CD1c-positive myeloid dendritic cell (primary cell): ENCODE measurements around the gene TUBB2B.
"Not testable (repeated sequence)": the region's sequence is repeated elsewhere in the genome, so short reads cannot be mapped to it uniquely, and the experiment has no call there.

ENCODE experiments used
- DNase-seq: peaks from one replicate; pipeline ENCODE4 v3.0.0-alpha.2; 2016; ENCODE audit errors: extremely low spot score

The TUBB2B gene

DNA sequence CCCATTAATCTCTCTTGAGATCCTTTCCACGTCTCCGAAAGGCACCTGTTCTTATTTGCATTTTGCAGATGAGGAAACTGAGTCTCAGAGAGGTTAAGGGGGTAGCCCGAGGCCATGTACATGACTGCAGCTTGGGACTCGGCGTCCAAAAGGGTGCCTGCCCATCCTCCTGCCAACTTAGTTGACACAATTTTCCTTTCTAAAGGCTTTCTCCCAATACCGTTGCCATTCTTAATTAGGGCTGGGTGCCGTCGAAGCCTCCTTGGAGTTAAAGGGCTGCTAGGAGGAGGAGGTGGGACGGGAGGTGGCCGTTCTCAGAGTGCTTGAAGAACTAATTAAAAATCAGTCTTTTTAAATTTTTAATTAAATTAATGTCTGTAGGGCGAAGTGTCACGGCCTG is 30.7 kb upstream of the TUBB2B start:
- DNase-seq, result no peak

DNA sequence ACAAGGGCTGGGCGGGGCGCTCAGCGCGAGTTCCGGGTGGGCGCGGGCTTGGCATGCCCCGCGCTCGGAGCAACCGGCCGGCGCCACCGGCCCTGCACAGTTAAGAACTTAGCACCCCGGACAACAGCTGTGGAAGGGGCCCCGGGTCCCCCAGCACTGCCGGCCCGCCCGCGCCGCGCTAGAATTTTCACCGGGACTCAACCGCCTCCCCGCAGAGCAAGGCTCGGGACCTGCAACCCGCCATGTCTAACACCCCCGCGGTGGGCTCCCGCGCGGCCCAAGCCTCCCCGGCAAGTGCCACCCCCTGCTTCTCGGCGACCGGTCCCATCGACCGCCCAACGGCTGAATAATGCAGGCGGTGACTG is 26.1 kb upstream of the TUBB2B start:
- DNase-seq, result no peak

GRCh38 chr6:3252861-3253596 is 25.6 kb upstream of the TUBB2B start:
- no peak for DNase-seq

DNA sequence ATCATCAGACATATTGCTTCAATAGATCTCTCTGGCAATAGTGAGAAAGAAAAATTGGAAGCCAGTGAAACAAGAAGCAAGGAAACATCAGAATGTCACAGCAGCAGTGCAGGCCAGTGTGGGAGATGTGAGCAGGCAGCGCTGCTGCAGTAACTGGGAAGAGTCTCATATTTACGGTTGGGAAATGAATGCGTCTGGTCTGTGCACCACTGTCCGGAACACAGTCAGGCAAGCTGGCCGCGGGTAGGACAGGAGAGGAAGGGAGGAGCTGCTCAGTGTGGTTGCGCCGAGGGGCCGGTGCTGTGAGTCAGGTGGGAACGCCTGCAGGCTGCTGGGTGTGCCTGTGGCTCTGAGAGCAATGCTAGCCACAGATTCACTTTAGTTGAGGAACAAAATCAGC is 24.9 kb upstream of the TUBB2B start:
- no peak for DNase-seq

- peak; percentile 75 for DNase-seq
Observed at GRCh38 chr6:3251462-3252314, 24.2 kb upstream of the TUBB2B start.

DNA sequence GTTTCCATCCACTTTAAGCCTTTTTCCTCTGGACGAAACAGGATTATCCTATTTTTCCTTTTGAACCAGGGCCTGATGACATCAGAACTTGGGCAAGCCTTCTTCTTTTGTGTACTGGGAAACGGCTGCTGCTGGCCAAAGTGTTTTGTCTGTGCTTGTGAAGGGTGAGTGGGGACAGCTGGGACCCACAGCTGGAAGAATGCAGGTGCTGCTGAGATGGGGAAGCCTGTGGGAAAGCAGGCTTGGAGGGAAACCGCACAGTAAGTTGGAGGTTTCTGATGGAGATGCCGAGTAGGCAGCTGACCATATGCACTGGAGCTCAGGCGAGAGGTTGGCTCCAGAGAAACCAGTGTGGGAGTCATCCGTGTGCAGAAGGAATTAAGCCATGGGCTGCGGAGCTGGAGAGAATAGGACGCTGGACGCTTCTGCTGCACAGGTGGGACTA is 22.8 kb upstream of the TUBB2B start:
- no peak for DNase-seq

GRCh38 chr6:3249821-3250220 is 22.4 kb upstream of the TUBB2B start:
- no peak for DNase-seq

DNA sequence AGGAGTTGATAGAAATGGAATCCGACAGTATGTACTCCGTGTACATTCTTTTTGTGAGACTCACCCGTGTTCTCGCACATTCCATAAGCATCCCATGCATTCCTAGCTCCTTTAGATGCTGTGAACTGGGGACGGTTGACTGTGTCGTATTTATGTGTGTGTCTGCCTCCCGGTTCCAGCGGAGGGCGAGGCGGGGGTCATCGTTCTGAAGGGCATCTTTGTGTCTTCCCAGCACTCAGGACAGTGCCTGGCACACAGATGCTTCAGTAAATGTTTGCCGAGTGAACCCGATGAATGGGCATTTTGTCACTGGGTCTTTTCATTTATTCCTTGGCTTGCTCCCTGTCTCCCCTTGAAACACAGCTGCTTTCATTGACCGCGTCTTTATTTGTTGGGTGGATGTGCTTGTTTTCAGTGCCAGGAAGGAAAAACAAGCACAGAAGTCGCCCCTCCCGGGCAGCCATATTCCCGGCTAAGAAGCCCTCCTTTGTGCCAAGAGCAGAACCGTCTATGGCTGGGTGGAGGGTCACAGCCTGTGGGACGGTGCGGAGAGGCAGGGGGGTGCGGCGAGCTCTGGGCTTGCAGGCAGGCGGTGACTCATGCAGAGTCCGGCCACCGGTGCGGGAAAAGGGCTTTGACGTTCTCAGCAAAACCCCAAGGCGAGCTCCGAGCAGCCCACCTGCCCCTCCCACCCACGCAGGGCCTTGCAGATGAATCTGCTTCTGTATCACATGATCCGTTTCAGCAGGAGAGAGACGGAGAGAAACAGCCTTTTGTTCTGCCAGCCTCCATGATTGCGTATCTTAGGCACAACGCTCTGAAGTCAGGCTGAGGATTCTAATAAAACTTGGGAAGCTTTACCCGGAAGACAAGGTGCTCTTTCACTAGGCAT is 20.0 kb upstream of the TUBB2B start:
- no peak for DNase-seq

DNA sequence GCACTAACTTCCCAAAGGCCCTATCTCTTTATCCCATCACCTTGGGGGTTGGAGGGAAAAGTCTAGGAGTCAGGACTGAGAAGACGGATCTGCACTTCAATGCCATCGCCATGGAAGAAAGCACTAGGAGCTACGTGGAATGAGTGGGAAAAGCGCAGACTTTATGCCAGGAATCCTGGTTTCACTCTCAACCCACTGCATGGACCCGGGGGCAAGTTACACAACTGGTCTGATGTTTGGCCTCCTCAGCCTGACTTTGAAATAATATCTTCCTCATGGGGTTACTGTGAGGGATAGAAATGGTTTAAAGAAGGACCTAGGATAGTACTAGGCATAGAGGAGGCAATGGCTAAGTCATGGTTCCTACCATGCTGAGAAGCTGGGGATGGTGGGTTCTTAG is 17.8 kb upstream of the TUBB2B start:
- no peak for DNase-seq

DNA sequence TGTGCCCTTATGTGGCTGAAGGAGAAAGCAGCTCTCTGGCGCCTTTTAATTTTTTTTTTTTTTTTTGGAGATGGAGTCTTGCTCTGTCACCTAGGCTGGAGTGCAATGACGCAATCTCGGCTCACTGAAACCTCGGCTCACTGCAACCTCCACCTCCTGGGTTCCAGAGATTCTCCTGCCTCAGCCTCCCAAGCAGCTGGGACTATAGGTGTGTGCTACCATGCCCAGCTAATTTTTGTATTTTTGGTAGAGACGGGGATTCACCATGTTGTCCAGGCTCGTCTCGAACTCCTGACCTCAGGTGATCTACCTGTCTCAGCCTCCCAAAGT is 17.3 kb upstream of the TUBB2B start:
- DNase-seq, result not testable (repeated sequence)

DNA sequence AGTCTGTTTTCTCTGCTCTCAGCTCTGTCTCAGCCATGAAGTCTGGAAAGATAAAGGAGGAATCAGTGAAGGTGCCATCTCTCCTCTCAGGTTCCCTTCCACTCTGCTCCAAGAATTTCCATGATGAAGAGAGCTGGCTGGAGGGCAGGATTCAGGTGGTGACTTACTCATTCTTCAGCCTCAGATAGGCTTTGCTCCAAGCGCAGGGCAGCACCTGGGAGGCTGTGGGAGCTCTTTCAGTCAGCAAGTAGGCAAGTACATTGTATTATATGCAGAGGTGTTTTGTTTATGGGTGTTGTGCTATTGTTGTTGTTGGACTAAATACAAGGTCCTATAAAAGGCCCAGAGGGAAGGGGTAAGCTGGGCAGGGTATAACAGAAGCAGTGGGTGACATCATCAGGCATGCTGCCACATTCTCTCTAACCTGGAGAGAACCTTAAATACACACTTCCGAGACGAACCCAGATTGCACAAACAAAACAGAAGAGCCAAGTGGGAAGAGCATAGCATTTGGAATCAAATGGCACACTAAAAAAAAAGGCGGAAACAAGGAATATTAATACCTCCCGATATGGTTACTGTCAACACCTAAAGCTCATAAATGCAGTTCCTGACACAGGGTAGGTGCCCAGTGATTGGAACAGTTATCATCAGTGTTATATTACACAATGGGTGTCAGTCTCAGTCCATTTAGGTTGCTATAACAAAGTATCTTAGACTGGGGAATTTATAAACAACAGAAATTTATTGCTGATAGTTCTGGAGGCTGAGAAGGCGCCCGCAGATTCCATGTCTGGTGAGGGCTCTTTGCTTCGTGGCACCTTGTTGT is 16.8 kb upstream of the TUBB2B start:
- DNase-seq, result no peak

GRCh38 chr6:3242768-3243167 is 15.3 kb upstream of the TUBB2B start:
- no peak for DNase-seq

- DNase-seq, result not testable (repeated sequence)
Observed at GRCh38 chr6:3241745-3242144, 14.3 kb upstream of the TUBB2B start.

- DNase-seq, result no peak
Observed at GRCh38 chr6:3240595-3240994, 13.1 kb upstream of the TUBB2B start.

DNA sequence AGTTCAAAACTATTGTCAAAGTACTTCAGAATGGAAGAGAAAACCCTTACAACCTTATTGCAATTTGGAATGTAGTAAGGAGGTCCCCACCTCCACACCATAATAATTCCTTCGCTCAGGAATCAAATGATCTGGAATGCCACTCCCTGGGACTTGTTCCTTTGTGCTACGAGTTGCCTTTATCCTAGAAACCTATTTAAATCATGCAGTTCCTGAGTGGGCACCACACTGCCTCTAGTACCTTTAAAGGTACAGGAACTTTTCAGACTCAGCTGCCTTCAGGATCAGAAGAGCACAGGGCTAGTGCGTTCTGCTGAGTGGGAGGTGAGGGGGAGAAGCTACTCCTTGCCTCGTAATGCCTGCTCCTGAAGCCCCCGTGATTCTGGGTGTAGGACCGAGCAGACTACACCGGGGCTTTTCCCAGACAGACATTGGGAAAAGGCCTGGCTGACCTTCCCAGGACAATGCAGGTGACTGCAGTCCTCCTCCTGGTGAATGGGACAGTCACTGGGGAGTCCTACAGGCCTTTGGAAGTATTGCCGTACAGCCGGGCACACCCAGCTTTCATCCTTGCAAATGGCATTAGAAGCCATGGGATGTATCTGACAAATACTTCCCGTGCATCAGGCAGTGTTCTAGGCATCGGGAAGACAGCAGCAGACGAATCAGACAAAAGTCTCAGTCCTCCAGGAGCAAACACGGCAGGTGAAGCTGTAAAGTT is 11.8 kb upstream of the TUBB2B start:
- DNase-seq, result no peak

GRCh38 chr6:3237761-3238662 is 10.6 kb upstream of the TUBB2B start:
- DNase-seq, result no peak

GRCh38 chr6:3236005-3236404 is 8.6 kb upstream of the TUBB2B start:
- no peak for DNase-seq

DNA sequence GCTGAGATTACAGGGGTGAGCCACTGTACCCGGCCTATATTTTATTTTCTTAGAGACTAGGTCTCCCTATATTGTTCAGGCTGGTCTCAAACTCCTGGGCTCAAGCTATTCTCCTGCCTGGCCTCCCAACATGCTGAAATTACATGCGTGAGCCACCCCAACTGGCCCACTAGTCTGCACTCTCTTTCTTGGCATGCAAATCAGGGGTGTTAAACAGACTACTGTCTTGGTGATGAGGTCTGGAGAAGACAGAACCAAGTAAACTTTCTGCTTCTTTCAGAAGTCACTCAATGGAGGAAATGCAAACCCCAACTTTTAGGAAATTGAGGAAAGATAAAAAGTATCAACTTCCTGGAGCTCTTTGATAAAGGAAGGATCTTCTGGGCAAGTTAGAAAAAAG is 8.0 kb upstream of the TUBB2B start:
- no peak for DNase-seq

- no peak for DNase-seq
Observed at GRCh38 chr6:3233904-3234303, 6.5 kb upstream of the TUBB2B start.

DNA sequence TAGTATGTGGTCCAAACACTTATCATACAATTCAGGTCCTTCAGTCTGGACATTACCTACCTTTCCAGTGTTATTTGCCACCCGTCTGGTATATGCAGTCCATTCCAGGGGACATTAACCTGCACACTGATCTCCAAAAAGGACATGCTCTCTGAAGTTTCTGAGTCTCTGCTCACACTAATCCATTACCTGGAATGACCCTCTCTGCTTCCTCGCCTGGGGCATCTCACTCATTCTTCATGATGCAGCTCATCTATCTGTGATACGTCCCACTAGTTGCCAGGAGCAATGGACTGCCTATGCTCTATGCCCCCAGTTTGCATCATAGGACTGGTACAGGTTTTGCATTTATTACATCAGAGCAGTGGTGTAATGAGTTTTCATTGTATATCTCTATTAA is 5.9 kb upstream of the TUBB2B start:
- DNase-seq, result no peak
